Bone marrow (tissue), 2 donors: Measurements from ENCODE around the gene EFNA1.
"Not testable (repeated sequence)": the region's sequence is repeated elsewhere in the genome, so short reads cannot be mapped to it uniquely, and the experiment has no call there.

Experiments used
- DNase-seq, 2 donors: peaks; one replicate each; lab custom pipeline; 2025; lab: John Stamatoyannopoulos, UW

Gene EFNA1

GRCh38 chr1:155092641-155093040 is 35.0 kb upstream of the EFNA1 start:
- DNase-seq = no peak

- DNase-seq = peak in 1 of 2 donors; percentile 45
These were observed 33.6 kb upstream of the EFNA1 start for GRCh38 chr1:155093911-155094621.

GRCh38 chr1:155094622-155094948 is 33.1 kb upstream of the EFNA1 start:
- DNase-seq = no peak

GRCh38 chr1:155099331-155099730 is 28.3 kb upstream of the EFNA1 start:
- no peak for DNase-seq

- no peak for DNase-seq
These were observed 24.4 kb upstream of the EFNA1 start for GRCh38 chr1:155103325-155103724.

- DNase-seq = no peak
These were observed 22.8 kb upstream of the EFNA1 start for GRCh38 chr1:155104605-155105534.

GRCh38 chr1:155105604-155106011 is 22.1 kb upstream of the EFNA1 start:
- no peak for DNase-seq

GRCh38 chr1:155106862-155107261 is 20.8 kb upstream of the EFNA1 start:
- DNase-seq = no peak

- DNase-seq = no peak
These were observed 20.1 kb upstream of the EFNA1 start for GRCh38 chr1:155107309-155108264.

GRCh38 chr1:155108296-155108695 is 19.4 kb upstream of the EFNA1 start:
- DNase-seq = no peak

GRCh38 chr1:155110381-155110780 is 17.3 kb upstream of the EFNA1 start:
- DNase-seq = no peak

- DNase-seq = peak in 1 of 2 donors; percentile 8
These were observed 16.9 kb upstream of the EFNA1 start for GRCh38 chr1:155110826-155111225.

- DNase-seq = no peak
These were observed 14.2 kb upstream of the EFNA1 start for GRCh38 chr1:155113450-155113980.

GRCh38 chr1:155116113-155116764 is 11.4 kb upstream of the EFNA1 start:
- no peak for DNase-seq

- DNase-seq = no peak
These were observed 10.1 kb upstream of the EFNA1 start for GRCh38 chr1:155117610-155118009.

GRCh38 chr1:155118090-155118489 is 9.6 kb upstream of the EFNA1 start:
- DNase-seq = not testable (repeated sequence)

- no peak for DNase-seq
These were observed 7.4 kb upstream of the EFNA1 start for GRCh38 chr1:155120253-155120652.

- DNase-seq = no peak
These were observed 6.4 kb upstream of the EFNA1 start for GRCh38 chr1:155121249-155121648.

- DNase-seq = no peak
These were observed 5.4 kb upstream of the EFNA1 start for GRCh38 chr1:155122308-155122707.

GRCh38 chr1:155123801-155124200 is 3.9 kb upstream of the EFNA1 start:
- DNase-seq = no peak
